Caco-2 (cell line): ENCODE results near the gene XKR7. TPM values are rescaled to one million over a fixed set of nuclear protein-coding genes. Genes with fewer than 3 reads are reported as not detected.
"Not testable (repeated sequence)": the region's sequence is repeated elsewhere in the genome, so short reads cannot be mapped to it uniquely, and the experiment has no call there.

Experiments used
- BruUV-seq: library from RNA; stranded (reverse); fragments of 400-500 nt; replicated peaks from 2 replicates; lab custom pipeline; 2021; lab: Mats Ljungman, UMichigan
- CTCF ChIA-PET: fragments of 300-600 bp; sonication (Branson Sonifier 250); formaldehyde crosslinking; loops from one replicate; lab custom pipeline; 2022; ENCODE audit warnings: antibody characterized with exemption; lab: Charles Lee
- POLR2A ChIA-PET: fragments of 300-600 bp; sonication (Branson Sonifier 250); formaldehyde crosslinking; loops from one replicate; lab custom pipeline; 2022; ENCODE audit warnings: antibody characterized with exemption; lab: Charles Lee
- DNase-seq, 2 experiments: peaks; one replicate each; pipeline versions ENCODE4 v3.0.0 to v3.0.0-alpha.2; 2020 to 2022
- H3K27me3 ChIP-seq: replicated peaks from 2 replicates; pipeline ENCODE4 v1.6.0; 2011; ENCODE audit warnings: low read length; ENCODE audit not compliant: control insufficient read depth, insufficient read depth
- H3K36me3 ChIP-seq: 2 replicates; pipeline ENCODE4 v1.5.1; 2011; ENCODE audit warnings: low read length; ENCODE audit not compliant: control insufficient read depth, insufficient read depth
- H3K4me1 ChIP-seq: fragments of 250-450 bp; sonication (Bioruptor Pico); 2 replicates; pipeline ENCODE4 v1.5.1; 2020; ENCODE audit warnings: mild to moderate bottlenecking
- H3K4me3 ChIP-seq: 2 replicates; pipeline ENCODE4 v1.5.1; 2011; ENCODE audit warnings: low read depth, mild to moderate bottlenecking, control low read depth, low read length
- H3K9me3 ChIP-seq: fragments of 250-450 bp; sonication (Bioruptor Pico); 2 replicates; pipeline ENCODE4 v1.5.1; 2020; ENCODE audit warnings: mild to moderate bottlenecking, moderate library complexity
- H3K27ac Mint-ChIP-seq: one replicate; pipeline ENCODE4 v1.8.0; 2022; ENCODE audit warnings: mixed read lengths; ENCODE audit not compliant: unreplicated experiment
- H3K27me3 Mint-ChIP-seq: one replicate; pipeline ENCODE4 v1.8.0; 2022; ENCODE audit warnings: mixed read lengths; ENCODE audit not compliant: insufficient read depth, unreplicated experiment
- H3K36me3 Mint-ChIP-seq: one replicate; pipeline ENCODE4 v1.8.0; 2022; ENCODE audit warnings: mild to moderate bottlenecking, mixed read lengths; ENCODE audit not compliant: insufficient read depth, unreplicated experiment
- H3K4me1 Mint-ChIP-seq: one replicate; pipeline ENCODE4 v1.8.0; 2022; ENCODE audit warnings: low read depth, mixed read lengths; ENCODE audit not compliant: unreplicated experiment
- H3K4me3 Mint-ChIP-seq: one replicate; pipeline ENCODE4 v1.8.0; 2022; ENCODE audit warnings: mild to moderate bottlenecking, moderate library complexity, mixed read lengths; ENCODE audit not compliant: unreplicated experiment
- H3K9me3 Mint-ChIP-seq: one replicate; pipeline ENCODE4 v1.8.0; 2022; ENCODE audit warnings: mixed read lengths; ENCODE audit not compliant: unreplicated experiment
- intact Hi-C: fragments of 100-400 bp; cut with micrococcal nuclease; formaldehyde crosslinking; loops from one replicate; pipeline ENCODE4 v1.10.0; 2022; ENCODE audit not compliant: unreplicated experiment
- total RNA-seq: library from RNA; stranded (reverse); gene quantifications from 2 replicates; pipeline ENCODE4 v1.2.3, GENCODE V29; 2022
- TF ChIP-seq, protein P1 (sequence below), 2 experiments: fragments of 200-600 bp in 1 of 2; IDR thresholded peaks; 1 replicate in 1 of 2; 2 replicates in 1 of 2; pipeline versions ENCODE4 v1.5.1 to v1.8.0; 2011 to 2022; ENCODE audit warnings: antibody characterized with exemption in 1 of 2, control low read depth in 1 of 2, inconsistent platforms in 1 of 2, low read depth in 1 of 2, low read length in 1 of 2, mild to moderate bottlenecking in 1 of 2, moderate library complexity in 1 of 2; ENCODE audit not compliant: insufficient read depth in 1 of 2, severe bottlenecking in 1 of 2, unreplicated experiment in 1 of 2

XKR7 gene
- total RNA-seq, 1 experiment from 2014 or later: not detected

DNA sequence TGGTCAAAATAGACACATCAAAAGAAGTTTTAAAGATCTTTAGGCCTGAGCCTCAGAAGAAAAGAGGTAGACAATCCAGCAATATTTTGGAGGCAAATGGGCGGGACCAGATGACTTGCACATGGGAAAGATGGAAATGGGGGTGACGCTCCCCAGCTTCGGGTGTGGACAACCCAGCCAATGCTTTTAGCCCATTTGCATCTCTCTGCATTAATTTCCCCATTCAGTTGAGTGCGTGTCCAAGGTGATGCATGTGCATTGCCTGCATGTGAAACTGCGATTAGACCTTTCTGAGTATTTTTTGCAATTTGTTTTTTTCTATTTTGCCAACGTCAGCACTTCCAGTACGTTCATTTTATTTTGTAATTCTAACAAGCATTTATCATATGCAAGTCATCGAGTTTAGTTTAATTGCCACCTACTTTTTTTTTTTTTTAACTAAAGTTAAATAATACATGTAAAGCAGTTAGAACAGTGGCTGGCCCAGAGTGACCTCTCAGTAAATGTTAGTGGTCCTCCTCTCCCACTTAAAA is 40.3 kb upstream of the XKR7 start:
- peaks cover 34% of the 10 kb centered on the region for H3K27me3 Mint-ChIP-seq
- POLR2A ChIA-PET: no interaction called here
- intact Hi-C loops: no loop called here

DNA sequence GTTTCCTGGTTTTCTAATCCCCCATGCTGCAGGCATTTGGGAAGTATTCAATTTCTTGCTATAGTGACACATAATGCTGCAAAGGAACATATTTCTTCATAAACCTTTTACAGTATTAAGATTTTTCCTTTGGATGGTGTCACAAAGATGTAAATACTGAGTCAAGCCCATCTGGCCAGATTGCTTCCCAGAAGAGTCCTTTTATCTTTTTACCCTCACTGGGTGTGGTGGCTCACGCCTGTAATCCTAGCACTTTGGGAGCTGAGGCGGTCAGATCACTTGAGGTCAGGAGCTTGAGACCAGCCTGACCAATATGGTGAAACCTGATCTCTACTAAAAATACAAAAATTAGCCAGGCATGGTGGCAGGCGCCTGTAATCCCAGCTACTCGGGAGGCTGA is 38.3 kb upstream of the XKR7 start:
- CTCF ChIA-PET, DNase-seq: not testable (repeated sequence)

More for the DNA sequence above, 40.3 kb upstream of the XKR7 start:
- TF ChIP-seq, protein P1, sequence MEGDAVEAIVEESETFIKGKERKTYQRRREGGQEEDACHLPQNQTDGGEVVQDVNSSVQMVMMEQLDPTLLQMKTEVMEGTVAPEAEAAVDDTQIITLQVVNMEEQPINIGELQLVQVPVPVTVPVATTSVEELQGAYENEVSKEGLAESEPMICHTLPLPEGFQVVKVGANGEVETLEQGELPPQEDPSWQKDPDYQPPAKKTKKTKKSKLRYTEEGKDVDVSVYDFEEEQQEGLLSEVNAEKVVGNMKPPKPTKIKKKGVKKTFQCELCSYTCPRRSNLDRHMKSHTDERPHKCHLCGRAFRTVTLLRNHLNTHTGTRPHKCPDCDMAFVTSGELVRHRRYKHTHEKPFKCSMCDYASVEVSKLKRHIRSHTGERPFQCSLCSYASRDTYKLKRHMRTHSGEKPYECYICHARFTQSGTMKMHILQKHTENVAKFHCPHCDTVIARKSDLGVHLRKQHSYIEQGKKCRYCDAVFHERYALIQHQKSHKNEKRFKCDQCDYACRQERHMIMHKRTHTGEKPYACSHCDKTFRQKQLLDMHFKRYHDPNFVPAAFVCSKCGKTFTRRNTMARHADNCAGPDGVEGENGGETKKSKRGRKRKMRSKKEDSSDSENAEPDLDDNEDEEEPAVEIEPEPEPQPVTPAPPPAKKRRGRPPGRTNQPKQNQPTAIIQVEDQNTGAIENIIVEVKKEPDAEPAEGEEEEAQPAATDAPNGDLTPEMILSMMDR (IDR thresholded peaks at IDR 0.05; ENCODE audit: insufficient read depth in 1 of 2, low read depth in 1 of 2, low read length in 1 of 2, severe bottlenecking in 1 of 2, unreplicated experiment in 1 of 2): no peak
- BruUV-seq: no TSS peak
- H3K4me3 ChIP-seq: no peak overlapping the region
- no peaks in the 10 kb centered on the region; the same call in 1 of the 2 replicates for H3K4me1 ChIP-seq
- no peaks in the 10 kb centered on the region for H3K36me3 ChIP-seq
- H3K36me3 Mint-ChIP-seq: no peaks in the 10 kb centered on the region
- H3K4me1 Mint-ChIP-seq: no peaks in the 10 kb centered on the region
- no peak overlapping the region for H3K4me3 Mint-ChIP-seq
- no peak overlapping the region for H3K27ac Mint-ChIP-seq
- DNase-seq: no peak
- peaks cover 3% of the 10 kb centered on the region for H3K27me3 ChIP-seq
- CTCF ChIA-PET: no interaction called here
- H3K9me3 ChIP-seq: no peaks in the 10 kb centered on the region
- H3K9me3 Mint-ChIP-seq: no peaks in the 10 kb centered on the region

DNA sequence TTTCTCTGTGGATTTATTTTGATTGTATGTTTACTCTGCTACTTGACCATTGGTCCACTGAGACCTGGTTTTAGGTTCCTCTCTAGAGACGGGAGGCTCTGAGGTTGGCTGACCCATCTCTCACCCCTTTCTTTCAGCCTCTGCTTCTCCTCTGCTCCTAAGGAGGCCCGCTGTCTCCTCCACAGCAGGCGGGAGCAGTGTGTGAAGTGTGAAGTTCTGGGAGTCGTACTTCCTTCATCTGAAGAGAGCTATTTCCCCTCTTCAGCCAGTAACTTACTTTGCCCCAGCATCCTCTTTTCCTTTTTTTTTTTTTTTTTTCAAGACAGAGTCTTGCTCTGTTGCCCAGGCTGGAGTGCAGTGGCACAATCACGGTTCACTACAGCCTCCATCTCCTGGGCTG is 37.2 kb upstream of the XKR7 start:
- Histone ChIP-seq H3K4me3 (no peak overlapping the region), H3K9me3 (no peaks in the 10 kb centered on the region), H3K27me3 (no peaks in the 10 kb centered on the region; the same call in 1 of the 2 replicates), H3K36me3 (no peaks in the 10 kb centered on the region), H3K4me1 (no peaks in the 10 kb centered on the region; the same call in 1 of the 2 replicates)
- Mint-ChIP-seq H3K9me3 (no peaks in the 10 kb centered on the region), H3K27me3 (peaks cover 23% of the 10 kb centered on the region), H3K27ac (no peak overlapping the region), H3K4me3 (no peak overlapping the region), H3K4me1 (no peaks in the 10 kb centered on the region), H3K36me3 (no peaks in the 10 kb centered on the region)
- ChIA-PET POLR2A (no interaction called here), CTCF (interaction anchor here (0.6 to 0.7 kb wide), 3 partner anchors 84 to 107 kb away, joined by 3 to 5 read pairs (median 4); partner anchors contain the start of gene FOXS1)
- no peak for DNase-seq
- intact Hi-C loops: no loop called here
- BruUV-seq: no TSS peak
- TF ChIP-seq, protein P1 (IDR thresholded peaks at IDR 0.05; ENCODE audit: insufficient read depth in 1 of 2, low read depth in 1 of 2, low read length in 1 of 2, severe bottlenecking in 1 of 2, unreplicated experiment in 1 of 2): no peak

More for the DNA sequence above, 38.3 kb upstream of the XKR7 start:
- BruUV-seq, H3K27ac Mint-ChIP-seq, H3K4me1 ChIP-seq, H3K4me1 Mint-ChIP-seq, H3K36me3 Mint-ChIP-seq, H3K9me3 ChIP-seq, H3K36me3 ChIP-seq, H3K9me3 Mint-ChIP-seq, H3K4me3 ChIP-seq, H3K27me3 ChIP-seq, POLR2A ChIA-PET, H3K4me3 Mint-ChIP-seq, intact Hi-C loops: not testable (repeated sequence)
- H3K27me3 Mint-ChIP-seq: peaks cover 27% of the 10 kb centered on the region
